GM23248 (cell line): ENCODE data around the gene EML1.

Experiments used
- EZH2 ChIP-seq: fragments of 200-600 bp; sonication (generic); IDR thresholded peaks from 2 replicates; pipeline ENCODE4 v1.6.1; 2018; ENCODE audit warnings: antibody characterized with exemption, mild to moderate bottlenecking; ENCODE audit not compliant: insufficient read depth, poor library complexity, severe bottlenecking
- EZH2phosphoT487 ChIP-seq: fragments of 200-600 bp; sonication (generic); IDR thresholded peaks from 2 replicates; pipeline ENCODE4 v1.6.1; 2018; ENCODE audit warnings: antibody characterized with exemption, moderate library complexity, mild to moderate bottlenecking, low read depth; ENCODE audit not compliant: insufficient read depth

DNA sequence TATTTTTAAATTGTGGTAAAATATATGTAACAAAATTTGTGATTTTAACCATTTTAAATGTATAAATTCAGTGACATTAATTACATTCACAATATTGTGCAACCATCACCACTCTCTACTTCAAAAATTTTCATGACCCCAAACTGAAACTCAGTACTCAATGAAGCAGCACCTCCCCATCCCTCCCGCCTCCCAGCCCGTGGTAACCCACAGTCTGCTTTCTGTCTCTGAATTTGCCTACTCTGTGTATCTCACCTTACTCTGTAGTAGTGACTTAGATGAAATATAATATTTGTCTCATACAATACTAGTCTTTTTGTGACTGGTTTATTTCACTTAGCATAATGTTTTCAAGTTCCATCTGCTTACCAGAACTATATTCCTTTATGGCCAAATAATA is 36.2 kb downstream of the EML1 start:
- TF ChIP-seq EZH2 (no peak), EZH2phosphoT487 (no peak)
